H1 (cell line): ENCODE results near the gene ZNF646.

Experiments used
- FOSL1 ChIP-seq: IDR thresholded peaks from 2 replicates; pipeline ENCODE4 v1.6.1; 2011; ENCODE audit warnings: mild to moderate bottlenecking, low read depth, low read length, moderate library complexity; ENCODE audit not compliant: insufficient read depth
- HDAC2 ChIP-seq, 2 experiments: fragments of 300-600 bp in 1 of 2; sonication (generic) in 1 of 2; IDR thresholded peaks; 2 replicates each; pipeline ENCODE4 v1.6.1; 2011 to 2012; ENCODE audit warnings: low read depth in 2 of 2, low read length in 2 of 2, mild to moderate bottlenecking in 2 of 2, moderate library complexity in 2 of 2, borderline replicate concordance in 1 of 2, inconsistent platforms in 1 of 2
- POLR2A ChIP-seq, 2 experiments: IDR thresholded peaks; 1 replicate in 1 of 2; 2 replicates in 1 of 2; pipeline ENCODE4 v1.6.1; 2011; ENCODE audit warnings: low read depth in 2 of 2, low read length in 2 of 2, mild to moderate bottlenecking in 2 of 2; ENCODE audit errors: control extremely low read depth in 1 of 2
- POLR2AphosphoS5 ChIP-seq: IDR thresholded peaks from 2 replicates; pipeline ENCODE4 v1.6.1; 2011; ENCODE audit warnings: low read depth, low read length
- SIX5 ChIP-seq: IDR thresholded peaks from 2 replicates; pipeline ENCODE4 v1.6.1; 2011; ENCODE audit warnings: mild to moderate bottlenecking, low read depth, low read length
- SUZ12 ChIP-seq: fragments of 200-600 bp; sonication (generic); IDR thresholded peaks from 2 replicates; pipeline ENCODE4 v1.6.1; 2012; ENCODE audit warnings: mild to moderate bottlenecking, inconsistent platforms, low read length, moderate library complexity, mixed read lengths
- TF ChIP-seq, protein P1 (sequence below), 3 experiments: IDR thresholded peaks; 1 replicate in 2 of 3; 2 replicates in 1 of 3; pipeline versions ENCODE4 v1.5.1 to v1.6.1; 2011; ENCODE audit warnings: low read length in 3 of 3, mild to moderate bottlenecking in 3 of 3, inconsistent platforms in 2 of 3, low read depth in 1 of 3, moderate library complexity in 1 of 3; ENCODE audit not compliant: insufficient read depth in 1 of 3; ENCODE audit errors: control extremely low read depth in 1 of 3

DNA sequence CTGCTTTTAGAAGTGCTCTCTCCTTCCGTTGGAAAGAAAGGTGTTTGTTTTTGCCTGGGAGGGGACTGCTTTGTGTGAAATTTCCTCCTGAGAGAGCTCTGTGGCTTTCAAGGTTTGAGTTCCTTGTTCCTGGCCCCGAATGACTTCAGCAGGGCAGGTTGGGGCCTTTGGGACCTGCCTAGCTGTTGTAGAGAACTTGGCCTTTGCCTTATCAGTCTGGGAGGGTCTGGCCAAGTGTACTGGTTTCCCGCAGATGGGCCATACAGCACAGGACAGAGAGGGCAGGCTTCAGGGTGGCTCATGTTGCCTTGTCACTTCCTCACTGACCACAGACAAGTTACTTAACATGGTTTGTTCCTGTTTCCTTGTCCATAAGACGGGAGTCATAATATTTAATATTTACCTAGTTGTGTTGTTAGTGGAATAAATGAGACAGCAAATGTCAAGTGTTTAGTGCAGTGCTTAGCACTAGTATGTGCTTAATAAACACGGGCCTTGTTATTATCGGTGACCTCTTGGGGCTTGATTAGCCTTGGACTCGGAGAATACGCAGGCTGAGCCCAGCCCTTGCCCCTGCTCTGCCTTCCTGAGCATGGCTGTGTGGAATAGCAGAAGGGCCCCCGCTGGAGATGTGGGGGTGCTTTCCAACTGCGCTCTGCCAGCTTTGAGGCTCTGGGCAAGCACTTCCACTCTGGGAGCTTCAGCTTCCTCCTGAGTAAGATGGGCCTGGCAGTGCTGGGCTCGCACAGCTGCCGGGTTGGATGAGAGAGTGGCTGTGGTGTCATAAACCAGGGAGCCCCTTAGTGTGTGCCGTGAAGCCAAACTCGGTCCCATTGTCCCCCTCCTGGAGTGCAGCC, 54.7 kb downstream of the ZNF646 start:
- TF ChIP-seq SUZ12, result no peak
- TF ChIP-seq POLR2A (IDR thresholded peaks at IDR 0.05; ENCODE audit: control extremely low read depth in 1 of 2, low read depth in 2 of 2, low read length in 2 of 2), result no peak
- TF ChIP-seq, protein P1, sequence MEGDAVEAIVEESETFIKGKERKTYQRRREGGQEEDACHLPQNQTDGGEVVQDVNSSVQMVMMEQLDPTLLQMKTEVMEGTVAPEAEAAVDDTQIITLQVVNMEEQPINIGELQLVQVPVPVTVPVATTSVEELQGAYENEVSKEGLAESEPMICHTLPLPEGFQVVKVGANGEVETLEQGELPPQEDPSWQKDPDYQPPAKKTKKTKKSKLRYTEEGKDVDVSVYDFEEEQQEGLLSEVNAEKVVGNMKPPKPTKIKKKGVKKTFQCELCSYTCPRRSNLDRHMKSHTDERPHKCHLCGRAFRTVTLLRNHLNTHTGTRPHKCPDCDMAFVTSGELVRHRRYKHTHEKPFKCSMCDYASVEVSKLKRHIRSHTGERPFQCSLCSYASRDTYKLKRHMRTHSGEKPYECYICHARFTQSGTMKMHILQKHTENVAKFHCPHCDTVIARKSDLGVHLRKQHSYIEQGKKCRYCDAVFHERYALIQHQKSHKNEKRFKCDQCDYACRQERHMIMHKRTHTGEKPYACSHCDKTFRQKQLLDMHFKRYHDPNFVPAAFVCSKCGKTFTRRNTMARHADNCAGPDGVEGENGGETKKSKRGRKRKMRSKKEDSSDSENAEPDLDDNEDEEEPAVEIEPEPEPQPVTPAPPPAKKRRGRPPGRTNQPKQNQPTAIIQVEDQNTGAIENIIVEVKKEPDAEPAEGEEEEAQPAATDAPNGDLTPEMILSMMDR (IDR thresholded peaks at IDR 0.05; ENCODE audit: control extremely low read depth in 1 of 3, insufficient read depth in 1 of 3, low read depth in 1 of 3, low read length in 3 of 3), result no peak
- TF ChIP-seq HDAC2 (IDR thresholded peaks at IDR 0.05; ENCODE audit: borderline replicate concordance in 1 of 2, low read depth in 2 of 2, low read length in 2 of 2), result no peak
- TF ChIP-seq SIX5, result no peak
- TF ChIP-seq FOSL1, result no peak
- no peak for TF ChIP-seq POLR2AphosphoS5
